Head of caudate nucleus (tissue), 42 donors: ENCODE measurements around the gene ADGRF4.

ENCODE experiments used
- DNase-seq, 42 donors: peaks; one replicate each; pipeline versions ENCODE4 v3.0.0 to v3.0.0-alpha.2; 2020 to 2021; ENCODE audit warnings: mixed read lengths in 7 of 42
- intact Hi-C: fragments of 100-400 bp; cut with DNase I; formaldehyde crosslinking; loops from one replicate; pipeline ENCODE4 v1.15.0; 2022

The ADGRF4 gene, protein sequence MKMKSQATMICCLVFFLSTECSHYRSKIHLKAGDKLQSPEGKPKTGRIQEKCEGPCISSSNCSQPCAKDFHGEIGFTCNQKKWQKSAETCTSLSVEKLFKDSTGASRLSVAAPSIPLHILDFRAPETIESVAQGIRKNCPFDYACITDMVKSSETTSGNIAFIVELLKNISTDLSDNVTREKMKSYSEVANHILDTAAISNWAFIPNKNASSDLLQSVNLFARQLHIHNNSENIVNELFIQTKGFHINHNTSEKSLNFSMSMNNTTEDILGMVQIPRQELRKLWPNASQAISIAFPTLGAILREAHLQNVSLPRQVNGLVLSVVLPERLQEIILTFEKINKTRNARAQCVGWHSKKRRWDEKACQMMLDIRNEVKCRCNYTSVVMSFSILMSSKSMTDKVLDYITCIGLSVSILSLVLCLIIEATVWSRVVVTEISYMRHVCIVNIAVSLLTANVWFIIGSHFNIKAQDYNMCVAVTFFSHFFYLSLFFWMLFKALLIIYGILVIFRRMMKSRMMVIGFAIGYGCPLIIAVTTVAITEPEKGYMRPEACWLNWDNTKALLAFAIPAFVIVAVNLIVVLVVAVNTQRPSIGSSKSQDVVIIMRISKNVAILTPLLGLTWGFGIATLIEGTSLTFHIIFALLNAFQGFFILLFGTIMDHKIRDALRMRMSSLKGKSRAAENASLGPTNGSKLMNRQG

GRCh38 chr6:47698342-47698787, at the start of gene ADGRF4:
Gene ADGRF4 (plus strand): TSS chr6:47698580. CDS start chr6:47707246, 8,666 bp downstream.
- intact Hi-C loops: no loop called here
- DNase-seq: no peak

DNA sequence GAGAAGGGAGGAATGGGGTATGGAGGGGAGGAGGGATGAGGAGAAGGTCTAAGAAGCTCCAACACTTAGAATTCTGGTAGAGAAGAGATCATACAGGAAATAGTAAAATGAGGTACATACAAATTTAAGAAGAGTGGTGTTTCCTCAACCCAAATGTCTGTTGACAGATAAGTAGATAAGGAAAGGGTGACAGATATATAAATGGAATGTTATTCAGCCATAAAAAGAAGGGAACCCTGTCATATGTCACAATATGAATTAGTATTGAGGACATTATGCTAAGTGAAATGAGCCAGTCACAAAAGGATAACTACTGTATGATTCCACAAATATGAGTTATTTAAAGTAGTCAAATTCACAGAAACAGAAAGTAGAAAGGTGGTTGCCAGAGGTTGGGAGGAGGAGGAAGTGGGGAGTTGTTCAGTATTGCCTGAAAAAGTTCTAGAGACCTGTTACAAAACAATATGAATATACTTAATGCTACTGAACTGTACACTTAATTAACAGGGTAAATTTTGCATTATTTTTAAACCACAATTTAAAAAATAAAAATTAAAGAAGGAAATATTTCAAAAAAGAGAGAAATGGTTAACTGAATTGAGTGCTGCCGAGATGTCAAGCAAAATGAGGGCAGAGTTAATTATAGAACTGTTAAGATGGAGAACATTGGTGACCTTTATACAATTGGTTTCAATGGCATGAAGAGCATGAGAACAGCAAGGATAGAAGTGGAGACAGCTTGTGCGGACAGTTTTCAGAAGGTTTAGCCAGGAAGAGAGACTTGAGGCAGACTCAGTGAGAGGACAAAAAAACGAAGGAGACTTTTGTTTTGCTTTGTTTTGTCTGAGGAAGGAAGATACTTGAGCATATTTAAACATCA, 47.6 kb upstream of the ADGRF4 start:
- intact Hi-C loops: no loop called here
- no peak for DNase-seq

- DNase-seq: no peak
- intact Hi-C loops: no loop called here
Observed at GRCh38 chr6:47651505-47651944, 46.9 kb upstream of the ADGRF4 start.

DNA sequence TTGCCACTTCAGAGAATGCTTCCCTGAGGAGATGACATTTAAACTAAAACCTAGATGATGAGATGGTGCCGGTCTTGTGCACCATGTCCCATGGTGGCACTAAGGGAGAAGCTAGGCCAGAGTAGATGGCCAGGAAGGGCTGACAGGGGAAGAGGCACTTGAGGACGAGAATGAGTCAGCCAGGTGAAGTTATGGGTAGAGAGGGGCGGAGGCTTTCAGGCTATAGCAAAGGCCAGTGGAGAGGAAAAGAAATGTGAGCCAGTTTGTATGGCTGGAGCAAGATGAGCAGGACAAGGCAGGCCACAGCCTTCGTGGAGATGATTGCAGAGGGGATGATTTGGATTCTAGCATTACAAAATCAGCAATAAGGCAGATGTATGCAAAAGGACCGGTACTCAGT, 44.7 kb upstream of the ADGRF4 start:
- DNase-seq: no peak
- intact Hi-C loops: no loop called here

DNA sequence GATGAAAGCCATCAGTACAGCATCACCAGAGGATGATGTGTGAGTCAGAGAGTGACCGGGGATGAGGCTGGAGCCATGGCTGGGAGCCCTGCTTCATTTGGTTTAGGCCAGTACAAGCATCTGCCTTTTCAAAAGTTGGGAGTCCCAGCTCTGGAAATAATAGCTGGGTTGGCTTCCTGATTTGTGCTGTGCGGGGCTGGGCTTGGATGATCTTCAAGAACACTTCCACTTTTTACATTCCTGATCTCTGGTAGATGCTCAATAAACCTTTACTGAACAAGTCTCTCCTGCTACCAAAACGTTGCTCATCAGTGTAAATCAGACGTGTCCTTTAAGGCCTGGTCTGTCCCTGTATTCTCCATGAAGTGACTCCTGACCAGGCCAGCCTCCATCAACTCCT, 44.1 kb upstream of the ADGRF4 start:
- intact Hi-C loops: no loop called here
- no peak for DNase-seq

- peak in 30 of 42 donors; percentile 6 to 88 (median 36) for DNase-seq
Observed at GRCh38 chr6:47655719-47656595, 42.4 kb upstream of the ADGRF4 start.

DNA sequence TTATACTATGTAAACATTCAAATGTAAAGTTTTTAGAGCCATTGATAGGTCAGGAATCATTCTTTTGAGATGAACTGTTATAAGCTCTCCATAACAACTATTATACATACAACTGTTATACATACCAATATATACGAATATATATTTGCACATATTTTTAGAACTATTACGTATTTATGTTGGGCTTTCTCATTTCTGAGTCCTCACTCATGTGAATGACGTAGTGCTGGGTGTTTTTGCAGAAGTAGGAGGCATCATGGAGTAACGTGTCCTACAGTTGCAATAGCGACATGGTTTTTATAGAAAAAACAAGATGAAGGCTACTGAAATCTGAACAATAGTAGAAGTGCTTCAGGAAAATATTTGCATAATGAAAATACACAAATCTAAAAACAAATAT, 36.4 kb upstream of the ADGRF4 start:
- no peak for DNase-seq
- intact Hi-C loops: no loop called here

More at GRCh38 chr6:47655719-47656595, 42.4 kb upstream of the ADGRF4 start:
- intact Hi-C loops: no loop called here

DNA sequence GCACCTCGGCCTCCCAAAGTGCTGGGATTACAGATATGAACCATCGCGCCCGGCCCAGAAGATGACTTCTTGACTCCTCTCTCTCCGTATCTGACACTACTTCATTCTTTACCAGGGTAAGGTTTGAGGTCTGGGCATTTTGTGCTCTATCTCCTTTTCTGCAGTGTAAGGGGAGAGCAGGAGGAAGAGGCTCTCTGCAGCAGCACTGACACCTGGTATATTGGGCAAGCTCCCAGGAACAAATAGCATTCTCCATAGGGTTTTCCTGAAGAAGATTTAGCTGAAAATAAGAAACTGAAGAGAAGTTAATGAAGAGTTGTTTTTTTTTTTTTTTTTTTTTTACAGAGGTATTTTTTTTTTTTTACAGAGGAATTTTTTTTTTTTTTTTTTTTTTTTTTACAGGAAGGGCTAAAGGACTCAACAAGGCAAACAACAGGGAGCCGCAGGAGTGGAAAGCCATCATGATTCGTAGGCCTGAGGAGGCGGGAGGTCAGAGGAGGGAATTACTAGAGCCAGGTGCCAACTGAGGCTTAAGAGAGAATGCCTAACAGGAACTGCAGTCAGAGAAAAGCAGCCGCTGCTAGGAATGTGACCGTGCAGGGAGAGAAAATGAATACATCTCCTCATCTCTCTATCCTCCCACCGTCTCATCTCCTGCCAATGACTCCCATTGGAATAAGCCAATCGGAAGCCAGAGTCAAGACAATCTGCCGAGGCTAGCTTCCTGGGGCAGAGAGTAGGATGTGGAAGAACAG, 34.7 kb upstream of the ADGRF4 start:
- intact Hi-C loops: no loop called here
- DNase-seq: no peak

- DNase-seq: no peak
- intact Hi-C loops: no loop called here
Observed at GRCh38 chr6:47665112-47665511, 33.3 kb upstream of the ADGRF4 start.

DNA sequence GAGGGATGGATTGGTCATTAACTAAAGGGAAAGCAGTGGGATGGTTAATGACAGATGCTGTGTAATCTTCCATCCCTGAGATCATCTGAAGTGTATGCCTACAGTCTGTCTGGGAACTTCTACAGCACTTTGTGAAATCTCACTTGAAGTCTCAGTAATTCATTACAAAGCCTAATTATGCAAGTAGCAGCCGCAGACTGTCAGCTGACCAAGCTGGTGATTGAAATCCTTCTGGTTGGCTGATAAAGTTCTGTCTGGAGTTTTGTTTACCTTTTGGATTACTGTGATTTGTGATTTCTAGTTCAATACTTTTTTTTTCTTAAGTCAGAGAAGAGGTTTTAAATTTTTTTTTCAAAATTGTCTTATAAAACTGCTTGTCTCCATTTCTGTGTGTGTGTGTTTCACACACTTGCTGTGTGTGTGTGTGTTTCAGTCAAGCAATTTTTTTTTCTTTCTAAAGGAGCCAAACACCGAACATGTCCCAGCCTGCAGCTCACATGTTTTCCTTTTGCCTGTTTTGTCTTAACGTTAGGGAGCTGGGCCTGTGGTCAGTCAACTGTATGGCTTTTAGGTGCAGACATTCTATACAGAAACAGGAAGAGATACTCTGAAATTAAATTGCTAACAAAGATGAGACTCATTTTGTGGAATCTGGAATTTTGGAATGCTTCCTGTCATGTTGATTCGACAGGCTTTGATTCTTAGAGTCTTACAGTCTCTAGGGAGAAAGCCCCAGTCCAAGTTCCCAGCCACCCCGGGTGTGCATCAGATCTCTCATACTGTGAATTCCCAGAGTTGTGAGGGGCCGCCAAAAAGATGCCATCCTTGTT, 28.5 kb upstream of the ADGRF4 start:
- intact Hi-C loops: no loop called here
- no peak for DNase-seq

GRCh38 chr6:47670851-47671250, 27.5 kb upstream of the ADGRF4 start:
- no peak for DNase-seq
- intact Hi-C loops: no loop called here

DNA sequence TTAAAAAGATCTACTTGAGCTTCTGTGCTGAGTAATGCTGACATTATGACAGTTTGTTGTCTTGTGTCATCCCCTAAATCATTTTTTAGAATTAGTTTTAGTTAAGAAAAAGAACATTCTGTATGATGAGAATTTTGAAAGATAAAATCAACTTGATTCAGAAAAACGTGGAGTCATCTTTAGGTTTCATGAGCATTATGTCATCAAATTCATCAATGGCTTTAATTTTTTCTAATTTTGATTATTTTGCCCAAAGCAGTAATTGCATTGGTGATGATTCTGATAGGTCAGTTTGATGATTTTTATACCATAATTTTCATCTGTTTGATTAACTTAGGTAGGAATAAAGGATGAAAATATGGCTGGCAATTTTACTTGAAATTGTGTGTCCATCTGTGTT, 26.6 kb upstream of the ADGRF4 start:
- intact Hi-C loops: no loop called here
- no peak for DNase-seq

DNA sequence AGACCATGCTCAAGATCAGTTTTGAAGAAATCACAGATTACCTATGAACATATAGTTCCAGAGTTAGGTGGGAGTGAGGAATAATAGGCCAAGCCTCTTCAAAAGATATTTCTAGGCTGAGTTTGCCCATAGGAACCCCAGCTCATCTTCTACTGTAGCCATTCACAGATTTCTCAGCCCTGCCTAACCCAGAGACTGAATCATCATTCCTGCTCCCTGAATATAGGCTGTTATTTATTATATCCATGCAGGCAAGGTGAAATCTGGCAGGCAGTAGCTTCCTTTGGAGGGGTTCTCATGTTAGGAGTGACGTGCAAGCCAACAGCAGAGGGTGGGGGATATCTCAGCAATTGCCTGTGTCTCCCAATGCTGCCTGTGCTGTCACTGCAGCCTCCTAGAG, 25.6 kb upstream of the ADGRF4 start:
- intact Hi-C loops: no loop called here
- DNase-seq: no peak

- intact Hi-C loops: no loop called here
- DNase-seq: no peak
Observed at GRCh38 chr6:47674673-47675072, 23.7 kb upstream of the ADGRF4 start.

DNA sequence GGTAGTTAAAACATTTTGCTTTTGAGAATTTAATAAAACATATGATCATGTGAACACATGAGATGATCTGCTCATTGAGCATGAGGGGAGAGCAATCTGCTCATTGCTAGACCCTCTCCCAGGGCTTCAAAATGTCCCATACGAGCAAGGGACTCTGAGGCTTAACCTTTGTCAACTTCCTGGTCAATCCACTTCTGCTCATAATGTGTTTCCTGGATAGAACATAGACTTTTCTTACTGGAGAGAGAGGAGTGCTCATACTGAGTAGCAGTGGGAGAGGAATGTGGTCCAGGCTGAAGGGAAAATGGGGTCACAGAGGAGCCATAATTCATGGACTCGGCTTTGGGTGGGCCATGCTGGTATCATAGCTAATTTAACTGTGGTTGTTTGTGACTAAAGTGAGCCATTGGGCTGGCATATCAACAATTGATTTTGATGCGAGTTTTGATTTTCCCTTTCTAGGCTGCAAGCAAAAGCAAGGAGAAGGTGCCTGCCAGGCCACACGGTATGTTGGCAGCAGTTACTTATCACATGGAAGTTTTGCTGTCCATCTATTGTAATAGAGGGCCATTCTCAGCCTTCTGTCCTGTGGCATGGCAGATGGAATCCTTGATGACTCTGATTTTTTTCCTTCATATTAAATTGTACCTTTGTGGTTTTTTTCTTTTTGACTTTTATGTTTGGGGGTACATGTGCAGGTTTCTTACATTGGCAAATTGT, 20.8 kb upstream of the ADGRF4 start:
- no peak for DNase-seq
- intact Hi-C loops: no loop called here

GRCh38 chr6:47678739-47679138, 19.6 kb upstream of the ADGRF4 start:
- intact Hi-C loops: no loop called here
- DNase-seq: no peak
